Ecto neural progenitor cell (in vitro differentiated cells): ENCODE measurements around the gene ARHGAP42.

Experiments used
- DNase-seq: peaks from one replicate; pipeline ENCODE4 v3.0.0-alpha.2; 2018; ENCODE audit warnings: low spot score

The ARHGAP42 gene

GRCh38 chr11:101028644-101029043, 341.6 kb downstream of the ARHGAP42 start:
- no peak for DNase-seq

GRCh38 chr11:101030015-101030414, 342.9 kb downstream of the ARHGAP42 start:
- no peak for DNase-seq

GRCh38 chr11:101030692-101031091, 343.6 kb downstream of the ARHGAP42 start:
- no peak for DNase-seq

GRCh38 chr11:101031713-101032112, 344.6 kb downstream of the ARHGAP42 start:
- DNase-seq: no peak

- no peak for DNase-seq
Observed at GRCh38 chr11:101032991-101033390, 345.9 kb downstream of the ARHGAP42 start.

- no peak for DNase-seq
Observed at GRCh38 chr11:101034076-101034475, 347.0 kb downstream of the ARHGAP42 start.

- no peak for DNase-seq
Observed at GRCh38 chr11:101035872-101036271, 348.8 kb downstream of the ARHGAP42 start.
